GM13977 (cell line): Measurements from ENCODE around the gene DDX24.

Source experiments
- DNase-seq: peaks from one replicate; pipeline ENCODE4 v3.0.0; 2012; ENCODE audit warnings: low spot score
- in situ Hi-C: fragments of 300-500 bp; cut with MboI; formaldehyde crosslinking; loops from one replicate; pipeline ENCODE4 v1.12.0; 2022; ENCODE audit warnings: low sequenced_read_pairs, low pct_unique_long_range_greater_than_20kb, mixed read lengths, inconsistent platforms; ENCODE audit not compliant: unreplicated experiment
- TF ChIP-seq, protein P1 (sequence below): IDR thresholded peaks from 2 replicates; pipeline ENCODE4 v1.5.1; 2012; ENCODE audit warnings: mild to moderate bottlenecking, control low read depth; ENCODE audit not compliant: insufficient read depth; ENCODE audit errors: extremely low read depth, missing control alignments

The DDX24 gene

DNA sequence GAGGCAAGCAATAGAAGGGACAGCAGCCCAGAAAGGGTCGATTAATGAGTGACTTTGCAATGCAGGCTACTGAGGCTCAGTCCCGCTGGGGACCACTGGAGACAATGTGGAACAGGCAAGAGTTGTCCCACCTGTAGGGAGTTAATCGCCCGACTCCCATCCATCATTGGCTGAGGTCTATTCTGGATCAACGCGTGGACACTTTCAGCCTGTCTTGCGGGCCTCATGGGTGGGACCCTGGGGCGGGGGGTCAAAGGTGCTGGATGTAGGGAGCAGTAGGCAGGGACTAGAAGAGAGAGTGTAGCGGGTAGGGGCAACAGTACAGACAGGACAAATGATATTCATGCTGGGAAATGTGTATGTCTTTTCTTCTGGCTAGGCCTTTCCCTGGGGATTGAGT lies 42.3 kb upstream of the DDX24 start:
- in situ Hi-C loops, result no loop called here

DNA sequence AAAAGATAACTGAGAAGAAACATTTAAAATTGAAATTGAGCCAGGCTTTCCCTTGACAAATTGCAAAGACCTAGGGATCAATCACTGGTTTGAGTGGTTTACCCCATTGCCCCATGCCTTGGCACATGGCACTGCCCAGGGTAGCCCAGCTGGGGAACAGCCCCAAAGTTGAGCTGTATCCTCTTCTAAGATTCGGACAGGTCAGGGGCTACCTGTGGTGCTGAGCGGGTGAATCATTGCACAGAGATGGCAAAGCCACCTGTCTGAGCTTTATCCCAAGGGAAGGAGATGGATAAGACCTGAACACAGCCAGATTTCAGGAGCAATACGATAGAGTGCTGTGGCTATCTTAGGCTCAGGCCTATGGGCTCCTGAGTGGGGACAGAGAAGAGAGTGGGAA lies 41.4 kb upstream of the DDX24 start:
- no peak for DNase-seq
- TF ChIP-seq, protein P1, sequence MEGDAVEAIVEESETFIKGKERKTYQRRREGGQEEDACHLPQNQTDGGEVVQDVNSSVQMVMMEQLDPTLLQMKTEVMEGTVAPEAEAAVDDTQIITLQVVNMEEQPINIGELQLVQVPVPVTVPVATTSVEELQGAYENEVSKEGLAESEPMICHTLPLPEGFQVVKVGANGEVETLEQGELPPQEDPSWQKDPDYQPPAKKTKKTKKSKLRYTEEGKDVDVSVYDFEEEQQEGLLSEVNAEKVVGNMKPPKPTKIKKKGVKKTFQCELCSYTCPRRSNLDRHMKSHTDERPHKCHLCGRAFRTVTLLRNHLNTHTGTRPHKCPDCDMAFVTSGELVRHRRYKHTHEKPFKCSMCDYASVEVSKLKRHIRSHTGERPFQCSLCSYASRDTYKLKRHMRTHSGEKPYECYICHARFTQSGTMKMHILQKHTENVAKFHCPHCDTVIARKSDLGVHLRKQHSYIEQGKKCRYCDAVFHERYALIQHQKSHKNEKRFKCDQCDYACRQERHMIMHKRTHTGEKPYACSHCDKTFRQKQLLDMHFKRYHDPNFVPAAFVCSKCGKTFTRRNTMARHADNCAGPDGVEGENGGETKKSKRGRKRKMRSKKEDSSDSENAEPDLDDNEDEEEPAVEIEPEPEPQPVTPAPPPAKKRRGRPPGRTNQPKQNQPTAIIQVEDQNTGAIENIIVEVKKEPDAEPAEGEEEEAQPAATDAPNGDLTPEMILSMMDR, result no peak
- in situ Hi-C loops, result no loop called here

More for the DNA sequence above, 42.3 kb upstream of the DDX24 start:
- TF ChIP-seq, protein P1, result no peak
- no peak for DNase-seq

DNA sequence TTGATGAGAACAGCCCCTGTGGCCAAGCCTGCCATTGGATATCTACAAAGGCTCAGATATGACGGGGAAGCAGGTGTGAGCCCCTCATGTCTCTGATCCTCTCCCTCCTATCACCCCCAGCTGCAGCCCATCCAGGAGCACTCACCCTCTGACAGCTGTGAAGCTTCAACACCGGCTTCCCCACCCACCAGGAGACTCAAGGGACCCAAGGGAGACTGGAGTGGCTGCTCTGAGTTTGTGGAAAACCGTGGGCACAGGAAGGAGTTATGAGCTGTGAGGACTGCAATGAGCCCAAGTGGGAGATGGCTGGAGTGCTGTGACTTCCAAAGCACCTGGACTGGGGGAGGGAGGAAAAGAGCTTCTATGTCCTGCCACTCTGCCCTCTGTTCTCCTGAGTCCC lies 40.5 kb upstream of the DDX24 start:
- no peak for DNase-seq
- in situ Hi-C loops, result no loop called here

DNA sequence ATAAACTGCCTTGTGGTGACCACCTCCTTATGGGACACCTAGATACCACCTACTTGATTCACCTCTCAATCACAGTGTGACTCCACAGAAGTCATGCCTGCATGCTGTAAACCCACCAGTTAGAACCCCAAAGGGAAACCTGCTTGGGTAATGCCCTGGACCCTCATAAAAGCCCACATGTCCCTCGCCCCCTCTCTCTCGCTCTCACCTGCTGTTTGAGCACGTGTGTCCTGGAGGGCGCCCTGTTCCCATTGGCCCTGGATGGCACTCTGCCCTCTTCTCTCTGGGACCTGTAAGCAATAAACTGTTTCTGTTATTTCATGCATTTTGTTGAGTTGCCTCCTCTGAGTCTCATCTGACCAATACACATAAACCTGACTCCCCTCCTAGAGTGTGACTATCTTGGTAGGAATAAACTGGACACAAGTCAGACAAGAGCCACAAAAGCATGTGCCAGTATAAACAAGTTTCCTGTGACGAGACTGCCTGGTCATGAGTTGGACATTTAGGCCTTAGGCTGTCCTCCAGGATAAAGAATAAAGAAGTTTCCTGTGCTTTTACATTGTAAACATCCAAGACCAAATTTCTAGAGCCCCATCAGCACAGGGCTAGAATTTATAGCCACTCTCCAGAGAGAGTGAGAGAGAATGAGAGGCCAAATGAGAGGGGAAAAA lies 39.8 kb upstream of the DDX24 start:
- in situ Hi-C loops, result no loop called here
- TF ChIP-seq, protein P1, result no peak
- DNase-seq, result no peak

More for the DNA sequence above, 40.5 kb upstream of the DDX24 start:
- TF ChIP-seq, protein P1, result no peak

DNA sequence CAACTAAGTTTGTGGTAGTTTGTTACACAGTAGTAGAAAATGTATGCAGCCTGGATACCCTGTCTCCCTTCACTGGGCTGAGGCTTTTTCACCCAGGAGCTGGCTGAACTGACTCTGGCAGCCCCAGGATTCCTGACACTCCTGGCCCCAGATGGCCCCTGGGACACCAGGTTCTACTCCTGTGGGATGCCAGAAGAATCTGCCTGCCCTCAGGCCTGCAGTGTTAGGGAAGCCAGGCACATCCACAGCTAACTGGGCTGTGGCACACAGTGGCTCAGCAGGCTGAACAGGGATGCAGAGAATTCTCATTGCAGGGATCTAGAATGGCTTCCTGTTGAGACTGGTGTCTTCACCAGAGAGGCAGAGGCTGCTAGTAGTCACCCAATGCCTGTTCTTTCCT lies 38.1 kb upstream of the DDX24 start:
- in situ Hi-C loops, result no loop called here
- TF ChIP-seq, protein P1, result no peak
- DNase-seq, result no peak

DNA sequence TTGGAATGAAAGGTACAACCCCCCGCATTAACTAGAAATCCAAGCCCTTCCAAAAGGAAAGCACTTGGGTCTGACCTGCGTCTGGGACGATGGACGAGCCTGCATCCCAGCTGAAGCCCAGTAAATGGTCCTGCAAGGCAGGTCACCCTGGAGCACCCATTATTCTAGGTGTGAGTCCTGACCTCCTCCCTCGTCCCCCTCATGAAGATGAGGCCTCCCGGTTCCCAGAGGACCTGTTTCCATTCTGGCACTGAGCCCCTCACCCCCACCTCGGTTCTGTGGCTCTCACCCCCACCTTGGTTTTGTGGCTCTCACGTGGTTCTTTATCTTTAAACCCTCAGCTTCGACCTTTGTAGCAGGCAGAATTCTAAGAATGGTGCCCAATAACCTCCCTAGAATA lies 36.9 kb upstream of the DDX24 start:
- TF ChIP-seq, protein P1, result no peak
- in situ Hi-C loops, result no loop called here
- no peak for DNase-seq
